Keratinocyte (primary cell): Measurements from ENCODE around the gene SIK2.

Source experiments
- EZH2 ChIP-seq: IDR thresholded peaks from one replicate; pipeline ENCODE4 v1.6.1; 2012; ENCODE audit warnings: inconsistent platforms, mild to moderate bottlenecking, low read length, moderate library complexity
- TF ChIP-seq, protein P1 (sequence below), 3 experiments: IDR thresholded peaks in 1 of 3; conservative IDR thresholded peaks in 1 of 3; optimal IDR thresholded peaks in 1 of 3; 2 replicates in 2 of 3; 3 replicates in 1 of 3; pipeline versions ENCODE3 to v1.5.1; 2011; ENCODE audit warnings: low read length in 3 of 3, mild to moderate bottlenecking in 3 of 3, moderate library complexity in 2 of 3, control low read depth in 1 of 3, inconsistent platforms in 1 of 3; ENCODE audit not compliant: insufficient read depth in 2 of 3; ENCODE audit errors: extremely low read depth in 1 of 3

DNA sequence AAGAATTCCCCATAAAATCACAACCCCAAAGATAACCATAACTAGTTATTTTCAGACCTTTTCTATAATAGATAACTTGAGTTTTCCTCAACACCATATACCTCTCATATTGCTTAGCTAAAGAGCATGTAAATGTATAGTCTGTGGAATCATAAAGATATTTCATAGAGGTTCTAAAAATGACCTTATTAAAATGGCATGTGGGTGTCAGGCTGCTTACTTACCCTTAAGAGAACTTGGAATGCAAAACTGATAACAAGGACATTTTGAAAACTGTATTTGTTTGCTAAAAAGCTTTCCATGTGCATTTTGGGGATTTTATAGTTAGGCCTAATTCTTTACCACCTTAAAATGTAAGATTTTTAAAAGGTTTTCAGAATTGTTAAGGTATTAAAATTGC is 4.7 kb downstream of the SIK2 start:
- TF ChIP-seq, protein P1, sequence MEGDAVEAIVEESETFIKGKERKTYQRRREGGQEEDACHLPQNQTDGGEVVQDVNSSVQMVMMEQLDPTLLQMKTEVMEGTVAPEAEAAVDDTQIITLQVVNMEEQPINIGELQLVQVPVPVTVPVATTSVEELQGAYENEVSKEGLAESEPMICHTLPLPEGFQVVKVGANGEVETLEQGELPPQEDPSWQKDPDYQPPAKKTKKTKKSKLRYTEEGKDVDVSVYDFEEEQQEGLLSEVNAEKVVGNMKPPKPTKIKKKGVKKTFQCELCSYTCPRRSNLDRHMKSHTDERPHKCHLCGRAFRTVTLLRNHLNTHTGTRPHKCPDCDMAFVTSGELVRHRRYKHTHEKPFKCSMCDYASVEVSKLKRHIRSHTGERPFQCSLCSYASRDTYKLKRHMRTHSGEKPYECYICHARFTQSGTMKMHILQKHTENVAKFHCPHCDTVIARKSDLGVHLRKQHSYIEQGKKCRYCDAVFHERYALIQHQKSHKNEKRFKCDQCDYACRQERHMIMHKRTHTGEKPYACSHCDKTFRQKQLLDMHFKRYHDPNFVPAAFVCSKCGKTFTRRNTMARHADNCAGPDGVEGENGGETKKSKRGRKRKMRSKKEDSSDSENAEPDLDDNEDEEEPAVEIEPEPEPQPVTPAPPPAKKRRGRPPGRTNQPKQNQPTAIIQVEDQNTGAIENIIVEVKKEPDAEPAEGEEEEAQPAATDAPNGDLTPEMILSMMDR (optimal IDR thresholded peaks at IDR 0.05 in 1 of 3, IDR thresholded peaks at IDR 0.05 in 1 of 3, conservative IDR thresholded peaks at IDR 0.05 in 1 of 3; ENCODE audit: extremely low read depth in 1 of 3, insufficient read depth in 2 of 3, low read length in 3 of 3) = no peak
- TF ChIP-seq EZH2 = no peak
